Transverse colon (tissue), 4 donors: ENCODE data around the gene RNF115. TPM values are rescaled to one million over a fixed set of nuclear protein-coding genes. Genes with fewer than 3 reads are reported as not detected.

Experiments
- DNase-seq: peaks from one replicate; pipeline ENCODE4 v3.0.0-alpha.2; 2019
- H3K27ac ChIP-seq, 4 donors: fragments of 200-600 bp; sonication (generic); 2 replicates each; pipeline ENCODE4 v1.5.1; 2016 to 2018; ENCODE audit warnings: inconsistent platforms in 4 of 4
- H3K27me3 ChIP-seq: fragments of 200-600 bp; sonication (generic); 2 replicates; pipeline ENCODE4 v1.5.1; 2017; ENCODE audit warnings: inconsistent platforms
- H3K36me3 ChIP-seq, 4 donors: fragments of 200-600 bp; sonication (generic); 2 replicates each; pipeline ENCODE4 v1.5.1; 2017 to 2019; ENCODE audit warnings: inconsistent platforms in 4 of 4
- H3K4me1 ChIP-seq, 4 donors: fragments of 200-600 bp; sonication (generic); 2 replicates each; pipeline ENCODE4 v1.5.1; 2017 to 2020; ENCODE audit warnings: inconsistent platforms in 4 of 4
- H3K4me3 ChIP-seq, 4 donors: fragments of 200-600 bp; sonication (generic); 1 replicate in 1 of 4; 2 replicates in 3 of 4; pipeline versions ENCODE4 v1.5.1 to v1.6.1; 2017 to 2019; ENCODE audit warnings: inconsistent platforms in 4 of 4
- H3K9me3 ChIP-seq, 2 donors: fragments of 200-600 bp; sonication (generic); 2 replicates each; pipeline ENCODE4 v1.5.1; 2017 to 2019; ENCODE audit warnings: inconsistent platforms in 2 of 2
- EP300 ChIP-seq: sonication (generic); formaldehyde crosslinking; IDR thresholded peaks from one replicate; pipeline ENCODE4 v1.6.1; 2017; ENCODE audit warnings: antibody characterized with exemption, low read depth
- POLR2A ChIP-seq: fragments of 450-650 bp; IDR thresholded peaks from one replicate; pipeline ENCODE4 v1.6.1; 2016; ENCODE audit warnings: antibody characterized with exemption, mild to moderate bottlenecking, moderate library complexity
- POLR2AphosphoS5 ChIP-seq, 3 donors: sonication (generic); formaldehyde crosslinking; IDR thresholded peaks; one replicate each; pipeline ENCODE4 v1.6.1; 2016; ENCODE audit warnings: antibody characterized with exemption in 3 of 3
- WGBS, 2 donors: methylation state at CpG; one replicate each; pipeline ENCODE4 v1.1.5; 2018; ENCODE audit warnings: low coverage in 1 of 2; 5-methylcytosine and 5-hydroxymethylcytosine counted together
- in situ Hi-C, 4 donors: fragments of 200-750 bp; cut with MboI; loops; one replicate each; pipeline versions ENCODE4 v1.15.0 to v1.15.1; 2017; ENCODE audit warnings: low sequenced_read_pairs in 3 of 4, low pct_ligation_motif_present in 1 of 4, low pct_unique_long_range_greater_than_20kb in 1 of 4
- intact Hi-C: fragments of 100-400 bp; cut with DNase I; formaldehyde crosslinking; loops from one replicate; pipeline ENCODE4 v1.15.1; 2023; ENCODE audit warnings: low total_unique reads
- total RNA-seq, 4 donors: library from RNA; depleted of rRNA; stranded (reverse); fragments of >200 nt; gene quantifications; one replicate each; pipeline ENCODE4 v1.1.0, GENCODE V29; 2016
- TF ChIP-seq, protein P1 (sequence below), 5 experiments: fragments of 200-600 bp in 3 of 5; fragments of 450-650 bp in 2 of 5; sonication (generic) in 3 of 5; IDR thresholded peaks; 1 replicate in 2 of 5; 2 replicates in 3 of 5; pipeline ENCODE4 v1.5.1; 2016 to 2017; ENCODE audit warnings: antibody characterized with exemption in 5 of 5, inconsistent platforms in 3 of 5, mild to moderate bottlenecking in 2 of 5, moderate library complexity in 1 of 5

The RNF115 gene
- total RNA-seq, 4 donors from 2014 or later = 6.4 to 21.5 (median 13.3) TPM

DNA sequence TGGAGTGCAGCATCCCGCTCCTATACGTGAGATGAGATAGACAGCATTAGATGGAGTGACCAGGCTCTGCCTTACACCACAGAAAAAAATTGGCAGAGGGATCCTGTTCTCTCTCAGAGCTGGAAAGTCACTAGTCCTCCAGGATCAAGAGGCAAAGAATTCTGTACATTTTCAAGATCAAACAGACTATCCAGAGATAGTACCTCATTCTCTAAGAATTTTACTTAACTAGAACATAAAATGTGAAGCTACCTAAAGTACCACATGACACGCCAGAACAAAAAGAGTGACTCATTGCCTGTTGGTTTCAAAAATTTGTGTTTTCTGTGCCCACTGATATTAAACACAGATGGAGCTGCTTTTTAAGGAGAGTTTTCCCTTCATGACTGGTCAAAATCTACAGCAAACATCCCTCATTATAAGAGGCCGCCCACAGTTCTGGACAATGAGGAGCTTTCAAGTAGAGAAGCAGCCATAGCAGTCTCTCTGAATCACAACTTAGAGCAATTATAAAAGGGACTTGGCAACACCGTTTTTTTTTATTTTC lies 72.3 kb downstream of the RNF115 start:
- Histone ChIP-seq H3K27ac (peak overlapping the region in 3 of 4 donors; percentile 11 to 28 (median 27)), H3K4me3 (no peak overlapping the region), H3K36me3 (peaks cover 0 to 49% (median 5%) of the 10 kb centered on the region in 4 donors), H3K9me3 (no peaks in the 10 kb centered on the region), H3K27me3 (no peaks in the 10 kb centered on the region), H3K4me1 (no peaks in the 10 kb centered on the region)
- TF ChIP-seq, protein P1, sequence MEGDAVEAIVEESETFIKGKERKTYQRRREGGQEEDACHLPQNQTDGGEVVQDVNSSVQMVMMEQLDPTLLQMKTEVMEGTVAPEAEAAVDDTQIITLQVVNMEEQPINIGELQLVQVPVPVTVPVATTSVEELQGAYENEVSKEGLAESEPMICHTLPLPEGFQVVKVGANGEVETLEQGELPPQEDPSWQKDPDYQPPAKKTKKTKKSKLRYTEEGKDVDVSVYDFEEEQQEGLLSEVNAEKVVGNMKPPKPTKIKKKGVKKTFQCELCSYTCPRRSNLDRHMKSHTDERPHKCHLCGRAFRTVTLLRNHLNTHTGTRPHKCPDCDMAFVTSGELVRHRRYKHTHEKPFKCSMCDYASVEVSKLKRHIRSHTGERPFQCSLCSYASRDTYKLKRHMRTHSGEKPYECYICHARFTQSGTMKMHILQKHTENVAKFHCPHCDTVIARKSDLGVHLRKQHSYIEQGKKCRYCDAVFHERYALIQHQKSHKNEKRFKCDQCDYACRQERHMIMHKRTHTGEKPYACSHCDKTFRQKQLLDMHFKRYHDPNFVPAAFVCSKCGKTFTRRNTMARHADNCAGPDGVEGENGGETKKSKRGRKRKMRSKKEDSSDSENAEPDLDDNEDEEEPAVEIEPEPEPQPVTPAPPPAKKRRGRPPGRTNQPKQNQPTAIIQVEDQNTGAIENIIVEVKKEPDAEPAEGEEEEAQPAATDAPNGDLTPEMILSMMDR (IDR thresholded peaks at IDR 0.05) = no peak
- TF ChIP-seq EP300 (no peak), POLR2AphosphoS5 (IDR thresholded peaks at IDR 0.05) (no peak), POLR2A (no peak)
- intact Hi-C loops (no loop called here), in situ Hi-C loops (no loop called here)
- no peak for DNase-seq
- WGBS, 2 donors = 60 to 88% methylated on average over 1 to 5 of the region's 5 CpGs

DNA sequence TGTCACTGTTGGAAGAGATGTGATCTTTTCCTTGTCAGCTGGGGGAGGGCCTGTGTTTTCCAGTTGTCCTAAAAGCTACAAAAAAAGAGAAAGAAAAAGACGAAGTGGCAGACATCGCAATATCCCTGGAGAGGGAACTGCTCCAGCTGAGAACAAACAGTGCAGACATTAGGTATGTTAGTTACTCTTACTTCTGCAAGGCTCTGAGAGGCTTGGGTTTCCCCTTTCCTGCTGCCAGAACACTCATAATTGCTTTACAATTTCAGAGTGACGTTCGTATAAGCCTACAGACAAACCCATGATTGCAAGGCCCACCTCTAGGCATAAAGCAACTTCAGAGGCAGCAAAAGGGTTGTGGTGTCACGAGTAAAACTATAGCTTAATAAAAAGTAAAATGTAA lies 73.5 kb downstream of the RNF115 start:
- H3K9me3 ChIP-seq = no peaks in the 10 kb centered on the region
- TF ChIP-seq POLR2A = no peak
- 66 to 81% methylated on average over 5 of the region's 5 CpGs for WGBS, 2 donors
- DNase-seq = no peak
- H3K4me1 ChIP-seq = no peaks in the 10 kb centered on the region
- in situ Hi-C loops = no loop called here
- intact Hi-C loops = no loop called here
- no peak overlapping the region for H3K4me3 ChIP-seq
- H3K27me3 ChIP-seq = no peaks in the 10 kb centered on the region
- peak overlapping the region in 1 of 4 donors; percentile 8 for H3K27ac ChIP-seq
- peaks cover 0 to 47% (median 7%) of the 10 kb centered on the region in 4 donors for H3K36me3 ChIP-seq

DNA sequence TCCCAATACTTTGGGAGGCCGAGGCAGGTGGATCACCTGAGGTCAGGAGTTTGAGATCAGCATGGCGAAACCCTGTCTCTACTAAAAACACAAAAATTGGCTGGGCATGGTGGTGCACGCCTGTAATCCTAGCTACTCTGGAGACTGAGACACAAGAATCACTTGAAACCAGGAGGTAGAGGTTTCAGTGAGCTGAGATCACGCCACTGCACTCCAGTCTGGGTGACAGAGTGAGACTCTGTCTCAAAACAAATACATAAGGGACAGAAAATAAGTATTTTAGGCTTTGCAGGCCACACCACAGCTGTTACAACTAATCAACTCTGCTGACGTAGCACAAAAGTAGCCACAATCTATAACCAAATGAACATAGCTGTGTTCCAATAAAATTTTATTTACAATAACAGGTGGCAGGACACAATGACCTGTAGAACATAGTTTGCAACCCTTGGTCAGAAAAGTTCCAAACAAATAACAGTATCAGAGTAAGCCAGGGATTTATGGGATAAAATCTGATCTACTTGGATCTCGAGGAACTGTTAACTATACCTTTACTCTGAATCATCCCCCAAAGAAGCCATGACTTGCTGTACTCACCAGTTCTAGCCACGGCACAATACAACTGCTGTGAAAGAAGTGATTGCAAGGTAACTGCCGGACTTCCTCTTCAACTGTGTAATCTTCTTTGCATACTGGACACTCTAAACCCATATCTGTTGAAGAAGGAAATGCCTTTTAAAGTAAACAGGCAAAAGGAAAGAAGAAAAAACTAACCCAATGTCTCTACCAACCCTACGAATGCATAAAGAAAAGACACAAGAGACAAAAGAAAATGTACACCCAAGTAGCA lies 76.3 kb downstream of the RNF115 start:
- 85 to 92% methylated on average over 7 to 9 of the region's 9 CpGs for WGBS, 2 donors

DNA sequence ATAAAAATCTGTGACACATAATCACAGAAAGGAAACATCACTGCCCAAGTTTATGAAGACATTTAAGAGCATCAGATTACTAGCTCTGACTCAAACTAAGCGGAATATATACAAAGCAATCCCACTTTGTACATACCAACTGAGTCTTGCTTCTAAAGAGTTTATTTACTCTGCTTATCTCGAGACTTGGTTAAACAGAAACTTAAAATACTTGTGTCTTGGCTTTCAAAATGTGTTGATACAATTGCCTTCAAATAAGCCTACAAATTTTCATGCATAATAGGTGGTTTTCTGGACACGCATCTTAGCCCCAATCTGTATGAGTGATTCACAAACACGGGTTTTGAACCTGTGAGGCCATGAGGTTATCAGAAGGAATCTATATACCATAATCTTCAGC lies 83.6 kb downstream of the RNF115 start:
- DNase-seq = no peak
- Histone ChIP-seq H3K27ac (no peak overlapping the region), H3K4me3 (no peak overlapping the region), H3K36me3 (peaks cover 0 to 8% (median 4%) of the 10 kb centered on the region in 4 donors), H3K4me1 (no peaks in the 10 kb centered on the region), H3K27me3 (no peaks in the 10 kb centered on the region), H3K9me3 (no peaks in the 10 kb centered on the region)
- WGBS, 2 donors = 39 to 45% methylated on average over 4 of the region's 4 CpGs
- intact Hi-C loops = no loop called here
- in situ Hi-C loops = no loop called here
- TF ChIP-seq POLR2AphosphoS5 (IDR thresholded peaks at IDR 0.05) (no peak), EP300 (no peak), POLR2A (no peak)
- TF ChIP-seq, protein P1 (IDR thresholded peaks at IDR 0.05) = no peak

More for the DNA sequence above, 76.3 kb downstream of the RNF115 start:
- no peak overlapping the region for H3K27ac ChIP-seq
- peaks cover 0 to 55% (median 11%) of the 10 kb centered on the region in 4 donors for H3K36me3 ChIP-seq
- no peaks in the 10 kb centered on the region for H3K27me3 ChIP-seq
- in situ Hi-C loops (no loop called here), intact Hi-C loops (no loop called here)
- no peak overlapping the region for H3K4me3 ChIP-seq
- DNase-seq = no peak
- no peaks in the 10 kb centered on the region for H3K4me1 ChIP-seq
- TF ChIP-seq POLR2AphosphoS5 (IDR thresholded peaks at IDR 0.05) (no peak), EP300 (no peak), POLR2A (no peak)
- TF ChIP-seq, protein P1 (IDR thresholded peaks at IDR 0.05) = no peak
- no peaks in the 10 kb centered on the region for H3K9me3 ChIP-seq
